GM21381 (cell line): ENCODE data around the gene ASTE1.
A peak's percentile ranks its signal among the peaks of the same experiment; 100 is the strongest.
"Not testable (repeated sequence)": the region's sequence is repeated elsewhere in the genome, so short reads cannot be mapped to it uniquely, and the experiment has no call there.

Experiments
- ATAC-seq: cut with Tn5 transposase; IDR thresholded peaks from one replicate; pipeline ENCODE4 v1.9.1; 2021; ENCODE audit warnings: mild to moderate bottlenecking, moderate library complexity; ENCODE audit not compliant: unreplicated experiment

ASTE1 gene, protein sequence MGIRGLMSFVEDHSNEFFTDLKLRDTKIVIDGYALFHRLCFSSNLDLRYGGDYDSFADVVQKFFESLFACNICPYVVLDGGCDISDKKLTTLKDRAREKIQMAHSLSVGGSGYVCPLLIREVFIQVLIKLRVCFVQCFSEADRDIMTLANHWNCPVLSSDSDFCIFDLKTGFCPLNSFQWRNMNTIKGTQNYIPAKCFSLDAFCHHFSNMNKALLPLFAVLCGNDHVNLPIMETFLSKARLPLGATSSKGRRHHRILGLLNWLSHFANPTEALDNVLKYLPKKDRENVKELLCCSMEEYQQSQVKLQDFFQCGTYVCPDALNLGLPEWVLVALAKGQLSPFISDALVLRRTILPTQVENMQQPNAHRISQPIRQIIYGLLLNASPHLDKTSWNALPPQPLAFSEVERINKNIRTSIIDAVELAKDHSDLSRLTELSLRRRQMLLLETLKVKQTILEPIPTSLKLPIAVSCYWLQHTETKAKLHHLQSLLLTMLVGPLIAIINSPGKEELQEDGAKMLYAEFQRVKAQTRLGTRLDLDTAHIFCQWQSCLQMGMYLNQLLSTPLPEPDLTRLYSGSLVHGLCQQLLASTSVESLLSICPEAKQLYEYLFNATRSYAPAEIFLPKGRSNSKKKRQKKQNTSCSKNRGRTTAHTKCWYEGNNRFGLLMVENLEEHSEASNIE

DNA sequence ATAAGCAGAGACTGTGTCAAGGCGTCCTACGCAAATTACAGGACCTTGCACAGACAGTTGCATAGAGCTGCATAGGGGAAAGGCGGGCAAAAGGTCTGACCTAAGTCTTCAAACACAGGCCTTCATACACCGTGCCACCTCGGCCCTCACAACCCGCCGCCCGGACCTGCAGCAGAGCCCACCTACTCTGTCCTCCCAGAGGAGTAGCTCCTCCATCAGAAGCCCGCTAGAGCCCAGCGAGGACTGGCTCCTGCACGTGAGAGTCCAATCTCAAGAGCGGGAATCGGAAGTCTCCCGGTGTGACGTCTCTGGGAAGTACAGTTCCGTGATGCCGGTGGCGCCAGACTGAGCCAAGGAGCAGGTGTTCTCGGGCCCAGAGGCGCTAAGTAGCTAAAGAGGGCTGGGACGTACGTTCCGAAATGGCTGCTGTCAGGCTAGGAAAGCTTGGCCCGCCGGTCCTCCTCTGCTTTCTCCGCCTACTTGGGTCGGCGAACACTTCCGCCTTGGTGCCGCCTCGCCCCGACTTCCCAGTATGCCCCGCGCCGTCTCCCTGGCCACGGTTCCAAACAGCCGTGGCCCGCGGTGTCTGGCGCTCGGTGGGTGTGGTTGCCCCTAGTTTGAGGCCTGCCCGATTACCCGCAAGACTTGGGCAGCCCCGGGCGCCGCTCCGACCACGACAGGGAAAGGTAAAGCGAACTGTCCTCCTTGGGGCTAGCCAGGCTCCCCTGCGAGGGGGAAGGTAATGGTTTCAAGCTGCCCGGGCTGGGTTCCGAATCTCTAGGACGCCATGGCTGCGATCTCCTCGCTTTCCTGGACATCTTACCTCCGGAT, at the start of gene ASTE1, which contains the start of gene NEK11:
TSS of gene ASTE1 (minus strand) at position 505 of the 831 bp plus-strand sequence. CDS start 1,519 bp downstream, outside the sequence.
TSS of gene NEK11 (plus strand) at position 557 of the 831 bp plus-strand sequence. CDS start 2,832 bp downstream, outside the sequence.
- ATAC-seq = peak; percentile 100

DNA sequence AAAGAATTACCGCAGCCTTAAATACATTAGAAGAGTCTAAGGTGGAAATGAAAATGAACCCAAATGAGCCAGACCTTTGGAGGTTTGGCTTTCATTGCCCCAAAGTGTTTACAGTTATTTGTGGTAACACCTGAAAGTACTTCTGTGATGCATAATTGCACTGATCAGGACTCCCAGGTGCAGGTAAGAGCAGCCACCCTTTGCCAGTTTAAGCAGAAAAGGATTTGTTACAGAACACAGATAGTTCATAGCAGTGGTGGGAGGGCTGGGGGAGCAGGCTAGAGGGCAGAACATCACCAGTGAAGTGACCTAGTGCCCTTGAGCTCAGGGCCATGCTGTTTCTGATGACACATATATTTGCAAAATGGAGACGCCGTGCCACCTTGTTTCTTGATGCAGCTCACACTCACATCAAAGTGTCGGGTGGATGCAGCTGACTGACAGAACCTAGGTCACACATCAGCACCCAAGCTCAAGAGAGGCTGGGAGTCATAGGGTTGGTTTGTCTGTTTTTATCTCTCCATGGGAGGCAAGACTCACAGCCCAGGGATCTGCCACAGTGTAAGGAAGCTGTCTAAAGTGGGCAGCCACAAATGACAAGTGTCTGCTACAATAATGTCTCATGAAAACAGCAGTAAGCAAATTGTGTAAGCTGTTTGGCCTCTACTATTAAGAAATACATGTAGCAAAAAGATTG, 49.2 kb upstream of the ASTE1 start:
- ATAC-seq = peak; percentile 72

DNA sequence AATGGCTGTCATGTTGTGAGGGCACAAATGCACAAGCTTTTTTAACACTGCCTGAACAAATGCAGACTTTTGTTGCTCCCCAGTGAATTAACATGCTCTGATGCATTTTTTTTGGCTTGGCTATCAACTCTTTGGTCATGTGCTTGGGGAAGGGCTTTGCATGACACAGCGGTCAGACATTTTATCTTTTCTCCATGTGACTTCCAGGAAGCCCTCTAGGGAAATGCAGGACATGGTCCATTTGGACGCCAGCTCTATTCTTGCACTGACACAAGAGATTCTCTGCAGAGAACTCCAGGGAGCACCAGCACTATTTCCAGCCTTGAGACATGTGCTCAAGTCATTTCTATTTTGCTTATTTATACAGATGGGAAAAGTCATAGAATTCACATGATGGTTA, 46.2 kb upstream of the ASTE1 start:
- ATAC-seq = no peak

DNA sequence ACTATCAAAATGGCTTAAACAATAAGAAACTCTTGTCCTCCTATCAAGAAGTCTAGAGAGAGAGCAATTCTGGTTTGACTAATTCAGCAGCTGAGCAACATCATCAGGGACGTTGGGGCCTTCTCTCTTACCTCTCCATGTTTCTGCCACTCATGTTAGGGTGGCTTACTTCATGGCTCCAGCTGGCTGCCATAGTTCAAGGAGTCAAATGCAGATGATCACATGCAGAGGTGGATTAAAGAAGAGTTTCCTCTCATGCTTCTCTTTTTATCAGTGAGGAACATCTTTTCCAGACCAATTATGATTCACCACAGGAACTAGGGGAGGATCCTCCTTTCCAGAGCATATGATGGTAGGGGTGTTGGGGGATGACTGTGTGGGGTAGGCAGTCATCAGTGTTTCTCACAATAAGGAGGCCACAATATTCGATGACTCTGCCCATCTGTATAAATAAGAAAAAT, 45.5 kb upstream of the ASTE1 start:
- ATAC-seq = no peak

DNA sequence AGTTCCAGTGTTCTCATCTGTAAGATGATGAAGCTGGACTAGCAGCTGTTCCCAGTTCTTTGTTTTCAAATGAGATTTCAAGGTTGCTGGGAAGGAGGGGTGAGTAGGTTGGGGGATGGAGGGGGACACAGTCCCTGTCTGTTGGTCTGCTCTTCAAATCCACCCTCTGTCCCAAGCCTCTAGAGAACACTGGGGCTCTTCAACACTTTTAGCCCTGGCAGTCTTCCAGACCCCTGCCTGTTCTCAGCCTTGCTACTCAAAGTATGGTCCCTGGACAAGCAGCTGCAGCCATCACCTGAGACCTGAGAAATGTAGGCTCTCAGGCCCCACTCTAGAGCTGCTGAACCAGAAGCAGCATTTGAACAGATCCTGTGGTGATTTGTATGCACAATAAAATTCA, 41.4 kb upstream of the ASTE1 start:
- ATAC-seq = no peak

DNA sequence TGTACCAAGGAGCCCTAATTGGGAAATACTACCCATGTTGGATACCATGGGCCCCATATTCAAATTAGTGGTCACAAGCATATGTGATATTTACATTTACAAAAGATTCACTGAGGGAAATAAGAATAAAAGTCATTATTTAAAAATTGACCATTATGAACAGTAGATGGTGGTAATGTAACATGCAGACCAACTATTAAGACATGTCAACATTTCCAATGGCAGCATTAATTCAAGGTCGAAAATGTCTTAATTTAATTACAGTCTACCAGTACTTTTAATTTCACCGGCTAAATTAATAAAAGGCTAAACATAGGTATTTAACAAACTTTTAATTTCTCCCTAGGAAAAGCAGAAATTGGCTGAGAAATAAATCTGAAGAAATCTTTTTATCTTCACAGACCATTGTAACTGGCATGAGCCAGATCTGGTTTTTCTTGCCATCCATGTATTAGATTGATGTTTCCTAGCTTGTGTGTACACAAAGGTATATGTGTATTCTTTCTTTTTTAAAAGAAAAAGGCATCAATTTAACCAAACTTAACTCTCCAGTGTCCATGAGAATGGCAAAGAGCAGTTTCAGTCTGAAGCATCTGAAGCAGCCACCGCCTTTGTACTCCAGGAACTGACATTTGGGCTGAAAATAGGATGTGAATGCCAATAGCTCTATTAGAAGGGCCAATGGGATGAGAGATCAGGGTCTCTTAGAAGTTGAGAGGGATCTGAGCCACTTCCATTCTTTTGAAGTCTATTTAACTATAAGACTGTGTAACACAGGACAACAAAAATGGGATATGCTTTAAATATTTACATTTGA, 26.6 kb upstream of the ASTE1 start:
- no peak for ATAC-seq

DNA sequence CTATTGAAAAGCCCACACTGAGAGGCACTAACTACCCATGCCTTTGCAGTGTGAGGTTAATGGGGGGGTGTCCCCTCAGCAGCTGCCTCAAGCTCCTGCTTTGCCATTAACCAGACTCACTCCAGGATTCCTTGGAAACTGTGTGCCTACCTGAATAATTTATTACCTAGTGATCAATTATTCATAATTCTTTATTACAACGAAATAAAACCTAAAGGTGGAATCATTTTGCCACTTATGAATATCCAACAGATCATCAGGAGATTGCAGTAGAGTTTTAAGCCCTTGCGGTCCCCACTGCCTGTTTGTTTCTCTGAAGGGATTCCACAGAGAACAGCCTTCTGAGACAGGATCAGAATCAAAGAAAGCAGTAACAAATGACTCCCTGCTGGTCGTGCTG, 23.4 kb upstream of the ASTE1 start:
- no peak for ATAC-seq

DNA sequence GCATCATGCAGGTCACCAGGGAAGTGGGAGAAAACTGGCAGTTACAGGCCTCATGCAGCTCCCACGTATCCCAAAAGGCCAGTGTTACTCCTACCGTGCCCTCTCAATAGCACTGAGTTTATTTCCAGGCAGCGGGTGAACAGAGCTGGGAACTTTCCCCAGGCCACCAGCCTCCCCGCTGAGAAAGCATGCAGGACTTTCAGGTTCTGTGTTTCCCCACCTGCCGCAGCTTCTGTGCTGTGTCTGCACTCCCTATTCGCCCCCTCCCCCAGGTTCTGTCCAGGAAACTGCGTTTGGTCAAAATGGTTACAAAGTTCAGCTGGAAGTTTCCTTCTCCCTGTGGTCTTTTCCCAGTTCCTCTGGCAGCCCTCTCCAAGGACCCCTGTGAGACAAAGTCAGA, 21.4 kb upstream of the ASTE1 start:
- ATAC-seq = no peak

DNA sequence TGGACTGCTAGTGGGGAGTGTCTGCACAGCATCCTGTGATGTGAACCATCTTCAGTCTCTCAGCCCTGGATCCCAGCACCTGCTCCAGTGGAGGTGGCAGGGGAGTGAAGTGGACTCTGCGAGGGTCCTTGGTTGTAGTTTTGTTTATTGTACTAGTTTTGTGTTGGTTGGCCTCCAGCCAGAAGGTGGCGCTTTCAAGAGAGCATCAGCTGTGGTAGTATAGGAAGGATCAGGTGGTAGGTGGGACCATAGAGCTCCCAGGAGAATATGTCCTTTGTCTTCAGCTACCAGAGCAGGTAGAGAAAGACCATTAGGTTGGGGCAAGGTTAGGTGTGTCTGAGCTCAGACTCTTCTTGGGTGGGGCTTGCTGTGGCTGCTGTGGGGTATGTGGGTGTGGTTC, 21.0 kb upstream of the ASTE1 start:
- ATAC-seq = no peak

DNA sequence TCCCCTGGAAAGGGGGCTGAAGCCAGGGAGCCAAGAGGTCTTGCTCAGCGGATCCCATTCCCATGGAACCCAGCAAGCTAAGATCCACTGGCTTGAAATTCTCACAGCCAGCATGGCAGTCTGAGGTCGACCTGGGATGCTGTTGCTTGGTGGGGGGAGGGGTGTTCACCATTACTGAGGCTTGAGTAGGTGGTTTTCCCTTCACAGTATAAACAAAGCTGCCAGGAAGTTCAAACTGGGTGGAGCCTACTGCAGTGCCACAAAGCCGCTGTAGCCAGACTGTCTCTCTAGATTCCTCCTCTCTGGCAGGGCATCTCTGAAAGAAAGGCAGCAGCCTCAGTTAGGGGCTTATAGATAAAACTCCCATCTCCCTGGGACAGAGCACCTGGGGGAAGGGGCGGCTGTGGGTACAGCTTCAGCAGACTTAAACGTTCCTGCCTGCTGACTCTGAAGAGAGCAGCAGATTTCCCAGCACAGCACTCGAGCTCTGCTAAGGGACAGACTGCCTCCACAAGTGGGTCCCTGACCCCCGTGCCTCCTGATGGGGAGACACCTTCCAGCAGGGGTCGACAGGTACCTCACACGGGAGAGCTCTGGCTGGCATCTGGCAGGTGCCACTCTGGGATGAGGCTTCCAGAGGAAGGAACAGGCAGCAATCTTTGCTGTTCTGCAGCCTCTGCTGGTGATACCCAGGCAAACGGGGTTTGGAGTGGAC, 15.8 kb upstream of the ASTE1 start:
- ATAC-seq = not testable (repeated sequence)

DNA sequence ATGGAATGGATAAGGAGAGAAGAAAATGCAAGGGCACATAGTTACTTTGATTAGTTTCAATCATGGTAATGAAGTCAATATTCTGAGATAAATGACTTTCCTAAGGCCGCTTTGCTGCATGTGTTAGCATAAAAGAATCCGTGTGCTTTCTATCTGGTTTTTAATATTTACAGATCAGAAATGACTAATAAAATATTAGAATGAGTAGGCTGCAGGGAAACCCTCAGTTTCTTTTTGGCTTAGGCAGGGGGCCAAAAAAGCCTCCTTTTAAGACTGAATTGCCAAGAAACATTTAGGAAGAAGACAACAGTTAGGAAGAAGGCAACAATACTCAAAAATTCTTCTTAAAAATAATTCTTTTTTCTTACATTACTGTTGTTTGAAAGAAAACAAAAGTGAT, 11.7 kb upstream of the ASTE1 start:
- no peak for ATAC-seq

DNA sequence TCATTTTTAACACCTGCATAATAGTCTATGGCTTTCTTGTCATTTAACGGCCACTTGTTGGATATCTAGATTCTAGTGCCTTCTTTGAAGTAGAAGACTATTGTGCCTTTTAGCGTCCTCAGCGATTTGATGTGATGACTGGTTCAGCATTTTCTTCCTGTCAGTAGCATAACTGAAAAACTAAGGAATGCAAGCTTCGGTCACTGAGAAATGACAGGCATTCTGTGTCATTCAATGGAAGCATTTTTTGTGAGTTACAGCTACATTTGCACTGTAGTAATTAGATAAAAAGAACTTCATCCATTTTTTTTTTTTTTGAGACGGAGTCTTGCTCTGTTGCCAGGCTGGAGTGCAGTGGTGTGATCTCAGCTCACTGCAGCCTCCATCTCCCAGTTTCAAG, 10.4 kb upstream of the ASTE1 start:
- ATAC-seq = no peak

DNA sequence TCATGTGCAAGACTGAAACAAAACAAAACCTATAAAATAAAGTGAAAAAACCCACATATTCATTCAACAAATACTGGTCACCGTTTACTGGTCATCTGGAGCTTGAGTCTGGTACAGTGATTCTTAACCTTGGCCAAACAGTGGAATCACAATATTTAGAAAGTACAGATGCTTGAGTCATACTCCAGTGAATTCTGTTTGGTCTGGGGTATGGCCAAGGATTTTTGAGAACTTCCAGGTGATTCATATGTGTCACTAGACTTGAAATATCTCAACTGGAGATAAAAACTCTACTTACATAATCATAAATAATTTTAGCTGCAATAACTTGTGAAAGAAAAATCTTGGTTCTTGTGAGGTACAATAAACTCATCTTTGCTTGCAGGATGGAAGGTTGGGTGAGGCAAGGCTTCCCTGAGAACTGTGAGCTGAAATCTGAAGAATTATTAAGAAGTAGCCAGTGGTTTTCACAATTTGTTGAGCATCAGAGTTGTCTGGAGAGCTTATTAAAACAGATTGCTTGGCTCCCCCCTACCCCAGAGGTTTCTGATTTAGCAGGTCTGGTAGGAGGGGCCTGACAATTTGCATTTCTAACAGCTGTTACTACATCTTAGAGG, 9.7 kb upstream of the ASTE1 start:
- no peak for ATAC-seq

DNA sequence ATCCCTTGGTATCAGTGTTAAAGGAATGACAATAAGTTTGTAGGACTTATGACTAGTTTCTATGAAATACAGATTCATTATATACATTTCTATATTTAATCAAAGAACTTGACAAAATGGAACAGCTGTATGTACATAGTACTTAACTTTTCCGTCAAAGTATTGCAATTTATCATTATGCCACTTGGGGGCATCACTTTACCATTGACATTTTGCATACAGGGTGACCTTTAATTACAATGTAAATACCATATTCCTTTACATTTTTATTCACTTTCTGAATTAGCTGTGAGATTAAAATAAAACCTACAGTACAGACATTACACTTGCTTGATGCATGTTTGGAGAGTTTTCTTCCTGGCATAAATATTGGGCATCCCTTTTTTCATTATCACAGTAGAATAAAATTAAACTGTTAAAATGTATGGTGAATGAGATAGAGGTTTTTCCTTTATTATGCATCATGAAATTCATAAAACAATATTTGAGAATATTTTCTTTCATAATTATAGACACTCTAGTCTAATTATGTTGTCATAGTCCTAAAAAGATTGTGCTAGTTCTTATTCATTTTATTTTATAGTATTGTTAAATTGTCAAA, 7.0 kb upstream of the ASTE1 start:
- ATAC-seq = peak; percentile 60

DNA sequence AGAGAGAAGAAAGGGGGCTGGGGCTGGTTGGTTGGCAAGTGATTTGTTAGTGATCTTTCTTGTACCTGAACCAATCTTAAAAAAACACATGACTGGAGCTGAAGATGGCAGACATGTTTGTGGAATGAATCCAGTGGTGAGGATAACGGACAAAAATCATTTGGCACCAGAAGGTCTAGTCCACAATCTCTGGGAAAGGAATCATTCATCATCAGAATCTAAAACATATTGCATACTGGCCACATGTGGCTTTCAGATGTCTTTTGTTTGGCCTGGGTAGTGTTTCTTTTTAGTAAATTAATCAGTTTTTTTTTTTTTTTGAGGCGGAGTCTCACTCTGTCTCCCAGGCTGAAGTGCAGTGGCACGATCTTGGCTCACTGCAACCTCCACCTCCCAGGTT, 5.0 kb upstream of the ASTE1 start:
- no peak for ATAC-seq

DNA sequence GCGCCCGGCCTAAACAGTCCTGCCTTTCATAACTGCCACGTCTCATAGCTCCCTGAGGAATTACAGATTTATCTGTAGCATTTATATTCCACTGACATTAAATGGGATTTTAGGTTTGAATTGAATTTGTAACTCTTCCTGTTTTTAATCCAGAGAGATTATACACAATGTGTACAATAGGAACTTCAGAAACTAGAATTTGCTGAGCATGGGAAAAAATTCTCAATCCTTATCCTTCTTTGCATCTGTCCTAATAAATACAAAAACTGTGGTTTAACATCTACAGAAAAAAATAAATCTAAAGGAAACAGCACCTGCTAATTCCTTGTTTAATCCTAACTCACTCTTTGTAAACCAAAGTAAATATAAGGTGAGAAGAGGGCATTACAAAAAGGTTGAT, 2.2 kb upstream of the ASTE1 start:
- no peak for ATAC-seq

DNA sequence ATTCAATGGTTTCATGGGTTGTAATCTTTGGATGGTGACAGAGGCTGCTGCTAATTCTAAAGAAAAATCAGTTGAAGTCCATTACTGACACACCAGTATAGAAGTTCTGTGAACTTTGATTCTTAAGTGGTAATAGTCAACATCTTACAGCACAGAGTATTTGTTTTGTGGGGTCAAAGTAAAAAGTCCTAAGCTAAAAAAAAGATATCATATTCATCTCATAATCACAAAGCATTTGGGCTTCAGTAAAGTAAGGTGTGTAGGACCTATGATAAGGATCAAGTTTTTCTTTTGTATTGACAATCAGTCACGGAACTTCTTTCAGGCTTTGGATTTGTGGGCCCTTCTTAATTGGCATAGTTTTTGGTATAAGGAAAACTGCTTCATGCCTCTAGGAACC, 1.1 kb downstream of the ASTE1 start:
- no peak for ATAC-seq

DNA sequence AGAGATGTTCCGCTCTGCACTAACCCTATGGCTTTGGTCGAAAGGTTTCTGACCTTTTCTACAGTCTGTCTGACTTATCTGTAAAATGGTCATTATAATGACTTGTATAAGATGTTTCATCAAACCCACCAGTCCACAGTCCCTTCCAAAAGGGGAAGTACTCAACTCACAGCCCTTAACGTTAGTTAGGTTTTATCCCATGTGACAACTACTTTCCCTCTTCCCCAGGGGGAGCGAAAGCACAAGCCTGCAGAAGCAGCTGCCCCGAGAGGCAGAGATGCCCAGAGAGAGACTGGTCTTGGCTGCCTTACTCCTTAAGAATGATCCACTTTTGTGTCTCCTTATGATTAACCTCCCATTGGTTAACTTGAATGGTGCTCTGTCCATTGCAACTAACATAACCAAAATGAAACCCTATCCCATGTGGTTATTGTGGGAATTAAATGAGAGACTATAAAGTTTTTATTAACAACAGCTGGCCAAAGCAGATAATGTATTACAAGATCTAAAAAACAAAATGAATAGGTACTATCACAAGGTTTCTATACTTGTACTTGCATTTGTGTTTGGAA, 6.4 kb downstream of the ASTE1 start:
- peak; percentile 50 for ATAC-seq
